Measurements from ENCODE around the gene ZFHX3. TPM values are rescaled to one million over a fixed set of nuclear protein-coding genes. Genes with fewer than 3 reads are reported as not detected.

The ZFHX3 gene
- total and polyA plus RNA-seq, 9 donors: 5.2 to 12.0 (median 7.5) TPM

- Histone ChIP-seq H3K9me3 (replicated peaks; ENCODE audit: control insufficient read depth, low read depth, low read length) (no peaks in the 10 kb centered on the region), H3K36me3 (ENCODE audit: control insufficient read depth, insufficient read depth, low read length) (peaks cover 7% of the 10 kb centered on the region), H3K27me3 (ENCODE audit: control insufficient read depth, insufficient read depth, low read length) (no peaks in the 10 kb centered on the region), H3K27ac (ENCODE audit: low read length) (no peak overlapping the region), H3K4me1 (ENCODE audit: control insufficient read depth, insufficient read depth, low read length) (peaks cover 8% of the 10 kb centered on the region), H3K4me3 (ENCODE audit: low read length) (no peak overlapping the region)
- 73% methylated on average over 1 of the region's 12 CpGs for WGBS (ENCODE audit: insufficient coverage)
- peak; percentile 57 for DNase-seq
Observed at GRCh38 chr16:72829846-72830775, 217.8 kb downstream of the ZFHX3 start.

DNA sequence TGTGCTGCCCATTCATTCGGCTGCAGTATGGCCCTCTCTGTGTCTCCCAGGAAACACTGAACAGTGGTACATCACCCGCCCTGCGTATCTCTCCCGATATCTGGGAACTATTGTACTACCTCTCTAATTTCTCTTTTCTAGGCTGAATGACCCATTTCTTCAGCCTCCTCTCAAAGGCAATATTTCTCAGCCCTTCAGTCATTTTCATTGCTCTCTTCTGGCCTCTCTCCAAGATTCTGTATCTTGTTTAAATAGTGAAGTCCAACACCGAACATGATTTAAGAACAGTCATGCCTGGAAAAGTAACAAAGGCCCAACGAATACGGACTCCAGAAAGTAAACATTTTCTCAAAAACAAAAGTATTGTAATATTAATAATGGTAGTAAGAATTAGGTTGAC lies 220.1 kb downstream of the ZFHX3 start:
- no peak for DNase-seq

GRCh38 chr16:72825912-72826621 lies 221.9 kb downstream of the ZFHX3 start:
- WGBS (ENCODE audit: insufficient coverage): 83% methylated on average over 6 of the region's 11 CpGs
- DNase-seq: no peak
- no peak overlapping the region for H3K27ac ChIP-seq (ENCODE audit: low read length)
- no peak overlapping the region for H3K4me3 ChIP-seq (ENCODE audit: low read length)
- H3K27me3 ChIP-seq (ENCODE audit: control insufficient read depth, insufficient read depth, low read length): no peaks in the 10 kb centered on the region
- H3K9me3 ChIP-seq (replicated peaks; ENCODE audit: control insufficient read depth, low read depth, low read length): no peaks in the 10 kb centered on the region
- peaks cover 7% of the 10 kb centered on the region for H3K36me3 ChIP-seq (ENCODE audit: control insufficient read depth, insufficient read depth, low read length)
- H3K4me1 ChIP-seq (ENCODE audit: control insufficient read depth, insufficient read depth, low read length): no peaks in the 10 kb centered on the region

More for the DNA sequence above, 220.1 kb downstream of the ZFHX3 start:
- WGBS (ENCODE audit: insufficient coverage): 72% methylated on average over 4 of the region's 7 CpGs
- H3K4me3 ChIP-seq (ENCODE audit: low read length): no peak overlapping the region
- no peaks in the 10 kb centered on the region for H3K27me3 ChIP-seq (ENCODE audit: control insufficient read depth, insufficient read depth, low read length)
- peaks cover 1% of the 10 kb centered on the region for H3K4me1 ChIP-seq (ENCODE audit: control insufficient read depth, insufficient read depth, low read length)
- H3K9me3 ChIP-seq (replicated peaks; ENCODE audit: control insufficient read depth, low read depth, low read length): no peaks in the 10 kb centered on the region
- H3K27ac ChIP-seq (ENCODE audit: low read length): no peak overlapping the region
- H3K36me3 ChIP-seq (ENCODE audit: control insufficient read depth, insufficient read depth, low read length): peaks cover 7% of the 10 kb centered on the region

DNA sequence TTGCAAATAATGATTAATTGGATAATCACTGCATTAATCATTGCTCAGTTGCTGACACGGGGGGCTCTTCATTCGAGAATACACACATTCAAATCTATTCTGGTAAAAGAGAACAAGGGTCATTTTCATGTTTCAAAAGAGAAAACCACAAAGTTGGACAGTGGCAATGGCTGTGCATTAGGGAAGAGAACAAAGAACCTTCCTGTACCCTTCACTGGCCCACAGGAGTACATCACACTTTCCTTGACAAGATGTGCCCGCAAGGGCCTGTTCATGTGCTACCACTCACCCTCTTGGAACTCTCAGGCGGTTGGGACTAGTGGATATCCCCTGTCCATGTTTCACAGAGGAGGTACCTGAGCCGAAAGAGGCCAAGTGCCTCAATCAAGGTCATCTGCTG lies 223.2 kb downstream of the ZFHX3 start:
- Histone ChIP-seq H3K27ac (ENCODE audit: low read length) (no peak overlapping the region), H3K36me3 (ENCODE audit: control insufficient read depth, insufficient read depth, low read length) (peaks cover 11% of the 10 kb centered on the region), H3K4me1 (ENCODE audit: control insufficient read depth, insufficient read depth, low read length) (no peaks in the 10 kb centered on the region), H3K9me3 (replicated peaks; ENCODE audit: control insufficient read depth, low read depth, low read length) (no peaks in the 10 kb centered on the region), H3K27me3 (ENCODE audit: control insufficient read depth, insufficient read depth, low read length) (no peaks in the 10 kb centered on the region), H3K4me3 (ENCODE audit: low read length) (no peak overlapping the region)
- WGBS (ENCODE audit: insufficient coverage): 97% methylated on average over 3 of the region's 5 CpGs
- no peak for DNase-seq

DNA sequence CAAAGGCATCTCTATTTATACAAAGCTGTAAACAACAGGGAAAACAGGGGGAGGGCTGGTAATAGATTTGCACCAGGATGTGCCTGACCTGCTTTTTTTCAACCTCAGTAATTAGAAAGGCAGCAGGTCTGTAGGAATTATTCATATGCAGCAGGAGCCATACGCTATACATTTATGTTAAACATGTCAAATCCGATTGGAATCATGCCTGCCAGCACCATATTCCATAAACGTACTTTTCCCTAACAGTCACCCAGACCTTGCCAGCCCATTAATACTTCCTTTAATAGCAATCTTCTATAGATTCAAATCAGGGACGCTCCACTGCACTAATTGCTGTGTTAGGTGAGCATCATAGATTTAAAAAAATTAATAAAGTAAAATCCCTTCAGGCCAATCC lies 223.9 kb downstream of the ZFHX3 start:
- 100% methylated on average over 2 of the region's 4 CpGs for WGBS (ENCODE audit: insufficient coverage)
- no peak for DNase-seq
- H3K27me3 ChIP-seq (ENCODE audit: control insufficient read depth, insufficient read depth, low read length): no peaks in the 10 kb centered on the region

DNA sequence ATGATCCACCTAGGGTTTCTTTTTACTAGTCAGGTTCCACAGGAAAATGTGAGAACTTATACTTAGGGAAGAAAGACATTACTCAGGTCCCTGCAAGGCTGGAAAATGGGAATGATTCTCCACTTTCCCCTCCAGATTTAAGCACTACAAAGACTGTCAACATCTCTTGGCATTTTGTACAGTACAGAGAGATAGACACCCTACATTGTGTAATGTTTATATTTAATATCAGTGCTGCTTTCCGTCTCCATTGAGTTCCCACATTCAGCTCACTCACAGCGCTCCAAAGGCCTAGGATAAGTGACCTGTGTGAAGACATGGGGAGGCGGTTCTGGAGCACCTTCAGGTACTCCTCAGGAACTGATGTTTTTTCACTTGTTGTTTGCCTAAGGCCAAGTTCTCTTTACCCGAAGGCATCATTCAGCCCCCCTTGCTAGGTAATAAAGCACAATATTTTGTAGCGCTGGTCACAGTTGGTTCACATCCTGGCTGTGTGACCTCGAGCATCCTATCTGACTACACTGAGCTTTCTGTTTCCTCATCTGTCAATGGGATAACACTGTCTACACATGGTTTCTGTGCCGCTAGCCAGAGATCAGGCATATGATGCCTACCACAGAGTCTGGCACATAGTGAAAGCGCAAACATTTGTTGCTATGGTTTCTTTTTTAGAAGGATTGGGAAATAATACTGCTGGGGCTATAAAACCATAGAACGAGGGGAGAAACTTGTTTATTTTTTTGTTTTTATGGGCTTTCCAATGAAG lies 226.6 kb downstream of the ZFHX3 start:
- no peak overlapping the region for H3K27ac ChIP-seq (ENCODE audit: low read length)
- DNase-seq: no peak
- no peaks in the 10 kb centered on the region for H3K9me3 ChIP-seq (replicated peaks; ENCODE audit: control insufficient read depth, low read depth, low read length)
- H3K27me3 ChIP-seq (ENCODE audit: control insufficient read depth, insufficient read depth, low read length): no peaks in the 10 kb centered on the region
- H3K4me3 ChIP-seq (ENCODE audit: low read length): no peak overlapping the region
- peaks cover 2% of the 10 kb centered on the region for H3K4me1 ChIP-seq (ENCODE audit: control insufficient read depth, insufficient read depth, low read length)
- WGBS (ENCODE audit: insufficient coverage): 91% methylated on average over 6 of the region's 9 CpGs
- peaks cover 9% of the 10 kb centered on the region for H3K36me3 ChIP-seq (ENCODE audit: control insufficient read depth, insufficient read depth, low read length)

More for the DNA sequence above, 223.9 kb downstream of the ZFHX3 start:
- H3K4me3 ChIP-seq (ENCODE audit: low read length): no peak overlapping the region
- H3K36me3 ChIP-seq (ENCODE audit: control insufficient read depth, insufficient read depth, low read length): peaks cover 4% of the 10 kb centered on the region
- H3K9me3 ChIP-seq (replicated peaks; ENCODE audit: control insufficient read depth, low read depth, low read length): no peaks in the 10 kb centered on the region
- H3K27ac ChIP-seq (ENCODE audit: low read length): no peak overlapping the region
- no peaks in the 10 kb centered on the region for H3K4me1 ChIP-seq (ENCODE audit: control insufficient read depth, insufficient read depth, low read length)

DNA sequence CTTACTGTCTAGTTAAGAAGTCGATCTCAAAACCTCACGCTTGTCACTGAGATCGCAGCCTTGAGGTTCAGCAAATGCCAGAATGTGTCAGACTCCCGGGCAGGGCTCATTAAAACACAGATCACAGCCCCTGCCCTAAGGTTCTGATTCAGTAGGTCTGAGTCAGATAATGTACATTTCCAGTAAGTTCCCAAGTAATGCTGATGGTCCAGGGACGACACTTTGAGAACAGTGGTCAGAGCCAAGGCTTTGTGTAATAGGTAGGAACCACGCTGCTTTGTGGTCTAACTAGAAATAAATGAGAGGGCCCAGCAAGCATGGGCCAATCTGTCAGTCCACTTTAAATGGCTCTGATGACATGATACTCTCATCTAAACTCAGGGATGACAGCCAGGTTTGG lies 228.6 kb downstream of the ZFHX3 start:
- DNase-seq: no peak
- Histone ChIP-seq H3K27me3 (ENCODE audit: control insufficient read depth, insufficient read depth, low read length) (no peaks in the 10 kb centered on the region), H3K36me3 (ENCODE audit: control insufficient read depth, insufficient read depth, low read length) (peaks cover 9% of the 10 kb centered on the region), H3K9me3 (replicated peaks; ENCODE audit: control insufficient read depth, low read depth, low read length) (no peaks in the 10 kb centered on the region), H3K4me3 (ENCODE audit: low read length) (no peak overlapping the region), H3K4me1 (ENCODE audit: control insufficient read depth, insufficient read depth, low read length) (peaks cover 2% of the 10 kb centered on the region), H3K27ac (ENCODE audit: low read length) (no peak overlapping the region)
- WGBS (ENCODE audit: insufficient coverage): 78% methylated on average over 6 of the region's 6 CpGs

GRCh38 chr16:72818236-72818845 lies 229.6 kb downstream of the ZFHX3 start:
- WGBS (ENCODE audit: insufficient coverage): no CpG with 5 or more reads among the region's 4 CpGs
- Histone ChIP-seq H3K4me3 (ENCODE audit: low read length) (no peak overlapping the region), H3K27ac (ENCODE audit: low read length) (no peak overlapping the region), H3K27me3 (ENCODE audit: control insufficient read depth, insufficient read depth, low read length) (no peaks in the 10 kb centered on the region), H3K9me3 (replicated peaks; ENCODE audit: control insufficient read depth, low read depth, low read length) (no peaks in the 10 kb centered on the region), H3K36me3 (ENCODE audit: control insufficient read depth, insufficient read depth, low read length) (peaks cover 9% of the 10 kb centered on the region), H3K4me1 (ENCODE audit: control insufficient read depth, insufficient read depth, low read length) (peaks cover 2% of the 10 kb centered on the region)
- peak; percentile 70 for DNase-seq

- Histone ChIP-seq H3K27me3 (ENCODE audit: control insufficient read depth, insufficient read depth, low read length) (no peaks in the 10 kb centered on the region), H3K4me1 (ENCODE audit: control insufficient read depth, insufficient read depth, low read length) (peaks cover 2% of the 10 kb centered on the region), H3K4me3 (ENCODE audit: low read length) (no peak overlapping the region), H3K9me3 (replicated peaks; ENCODE audit: control insufficient read depth, low read depth, low read length) (no peaks in the 10 kb centered on the region), H3K27ac (ENCODE audit: low read length) (no peak overlapping the region), H3K36me3 (ENCODE audit: control insufficient read depth, insufficient read depth, low read length) (peaks cover 19% of the 10 kb centered on the region)
- WGBS (ENCODE audit: insufficient coverage): no CpG with 5 or more reads among the region's 5 CpGs
- DNase-seq: no peak
Observed at GRCh38 chr16:72815348-72816318, 232.3 kb downstream of the ZFHX3 start.

Data from muscle of leg (tissue), 11 donors.